Panc1 (cell line): ENCODE data around the gene GRHL3. TPM values are rescaled to one million over a fixed set of nuclear protein-coding genes. Genes with fewer than 3 reads are reported as not detected.

ENCODE experiments used
- ATAC-seq: fragments of 200-7000 bp; cut with Tn5 transposase; 2 replicates; pipeline ENCODE4 v1.9.1; 2020; ENCODE audit warnings: mild to moderate bottlenecking, moderate library complexity
- BruUV-seq: library from RNA; stranded (reverse); fragments of 400-500 nt; replicated peaks from 2 replicates; lab custom pipeline; 2021; lab: Mats Ljungman, UMichigan
- CTCF ChIA-PET: fragments of 300-600 bp; sonication (Branson Sonifier 250); formaldehyde crosslinking; loops from one replicate; lab custom pipeline; 2022; ENCODE audit warnings: antibody characterized with exemption; lab: Charles Lee
- POLR2A ChIA-PET: fragments of 300-600 bp; sonication (Branson Sonifier 250); formaldehyde crosslinking; loops from one replicate; lab custom pipeline; 2022; ENCODE audit warnings: antibody characterized with exemption; lab: Charles Lee
- DNase-seq: peaks from one replicate; pipeline ENCODE4 v3.0.0-alpha.2; 2010; ENCODE audit warnings: low read depth, low spot score
- H3K27ac ChIP-seq: 2 replicates; pipeline ENCODE4 v1.5.1; 2011; ENCODE audit warnings: mild to moderate bottlenecking, low read length, inconsistent platforms
- H3K27me3 ChIP-seq: fragments of 200-500 bp; sonication (Bioruptor generic); 2 replicates; pipeline ENCODE4 v1.6.0; 2014; ENCODE audit warnings: low read length, inconsistent platforms; ENCODE audit not compliant: control insufficient read depth, insufficient read depth
- H3K36me3 ChIP-seq: fragments of 200-500 bp; sonication (Bioruptor generic); 2 replicates; pipeline ENCODE4 v1.5.1; 2014; ENCODE audit warnings: inconsistent platforms, mild to moderate bottlenecking, low read length, moderate library complexity; ENCODE audit not compliant: control insufficient read depth, insufficient read depth
- H3K4me1 ChIP-seq: 2 replicates; pipeline ENCODE4 v1.5.1; 2011; ENCODE audit warnings: inconsistent platforms, mild to moderate bottlenecking, low read length, moderate library complexity; ENCODE audit not compliant: control insufficient read depth, insufficient read depth
- H3K4me3 ChIP-seq, 2 experiments: 2 replicates each; pipeline ENCODE4 v1.5.1; 2011 to 2012; ENCODE audit warnings: low read depth in 2 of 2, low read length in 2 of 2, mild to moderate bottlenecking in 2 of 2, inconsistent platforms in 1 of 2, moderate library complexity in 1 of 2
- H3K9me3 ChIP-seq: fragments of 200-500 bp; sonication (Bioruptor generic); 2 replicates; pipeline ENCODE4 v1.5.1; 2014; ENCODE audit warnings: low read depth, mild to moderate bottlenecking, inconsistent platforms, low read length, moderate library complexity; ENCODE audit not compliant: control insufficient read depth, insufficient read depth
- CTCF ChIP-seq: fragments of 450-650 bp; IDR thresholded peaks from 2 replicates; pipeline ENCODE4 v1.5.1; 2017; ENCODE audit warnings: mild to moderate bottlenecking
- POLR2AphosphoS5 ChIP-seq: IDR thresholded peaks from 2 replicates; pipeline ENCODE4 v1.6.1; 2012; ENCODE audit warnings: mild to moderate bottlenecking, low read depth, low read length, moderate library complexity
- SIN3A ChIP-seq: IDR thresholded peaks from 2 replicates; pipeline ENCODE4 v1.6.1; 2012; ENCODE audit warnings: low read depth, mild to moderate bottlenecking, low read length, moderate library complexity, borderline replicate concordance; ENCODE audit not compliant: insufficient read depth
- TCF7L2 ChIP-seq: IDR thresholded peaks from 2 replicates; pipeline ENCODE4 v1.6.1; 2011; ENCODE audit warnings: mild to moderate bottlenecking, low read depth, low read length, inconsistent platforms
- in situ Hi-C: cut with HindIII; loops from 2 replicates; pipeline ENCODE4 v1.10.0; 2016; ENCODE audit warnings: low sequenced_read_pairs, low pct_unique_long_range_greater_than_20kb
- intact Hi-C: fragments of 100-400 bp; cut with micrococcal nuclease; formaldehyde crosslinking; loops from one replicate; pipeline ENCODE4 v1.10.0; 2022; ENCODE audit not compliant: unreplicated experiment
- total RNA-seq: library from RNA; stranded (reverse); gene quantifications from one replicate; pipeline ENCODE4 v1.2.1, GENCODE V29; 2021; ENCODE audit not compliant: unreplicated experiment
- TF ChIP-seq, protein P1 (sequence below), 2 experiments: IDR thresholded peaks; 2 replicates each; pipeline ENCODE4 v1.6.1; 2011 to 2012; ENCODE audit warnings: low read depth in 2 of 2, control low read depth in 1 of 2, low read length in 1 of 2, mild to moderate bottlenecking in 1 of 2, moderate library complexity in 1 of 2; ENCODE audit not compliant: insufficient read depth in 1 of 2

Gene GRHL3
- total RNA-seq, 1 experiment from 2014 or later: 16.7 TPM

DNA sequence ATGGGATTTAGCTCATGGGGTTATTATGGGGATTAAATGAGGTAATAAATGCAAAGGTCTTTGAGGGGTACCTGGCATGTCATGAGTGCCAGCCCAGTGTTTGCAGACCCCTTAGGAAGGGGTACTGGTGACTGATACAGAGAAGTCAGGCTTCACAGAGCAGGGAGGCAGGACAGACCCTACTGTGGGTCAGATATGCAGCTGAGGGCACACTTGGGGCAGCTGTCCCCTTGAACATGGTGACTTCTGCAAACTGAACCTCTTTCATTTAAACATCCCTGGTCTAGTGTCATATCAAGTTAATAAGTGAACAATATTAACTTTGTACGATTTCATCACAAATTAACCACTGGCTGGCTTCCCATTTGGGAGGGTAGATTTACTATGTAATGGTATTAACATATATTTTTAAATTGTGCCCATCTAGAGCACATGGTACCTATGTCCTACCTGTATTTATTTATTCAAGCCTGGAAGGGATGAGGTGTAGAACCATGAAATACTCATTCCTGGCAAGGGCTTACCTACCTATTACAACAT lies 68.5 kb downstream of the GRHL3 start:
- TF ChIP-seq CTCF (no peak), SIN3A (no peak), TCF7L2 (no peak)
- TF ChIP-seq, protein P1, sequence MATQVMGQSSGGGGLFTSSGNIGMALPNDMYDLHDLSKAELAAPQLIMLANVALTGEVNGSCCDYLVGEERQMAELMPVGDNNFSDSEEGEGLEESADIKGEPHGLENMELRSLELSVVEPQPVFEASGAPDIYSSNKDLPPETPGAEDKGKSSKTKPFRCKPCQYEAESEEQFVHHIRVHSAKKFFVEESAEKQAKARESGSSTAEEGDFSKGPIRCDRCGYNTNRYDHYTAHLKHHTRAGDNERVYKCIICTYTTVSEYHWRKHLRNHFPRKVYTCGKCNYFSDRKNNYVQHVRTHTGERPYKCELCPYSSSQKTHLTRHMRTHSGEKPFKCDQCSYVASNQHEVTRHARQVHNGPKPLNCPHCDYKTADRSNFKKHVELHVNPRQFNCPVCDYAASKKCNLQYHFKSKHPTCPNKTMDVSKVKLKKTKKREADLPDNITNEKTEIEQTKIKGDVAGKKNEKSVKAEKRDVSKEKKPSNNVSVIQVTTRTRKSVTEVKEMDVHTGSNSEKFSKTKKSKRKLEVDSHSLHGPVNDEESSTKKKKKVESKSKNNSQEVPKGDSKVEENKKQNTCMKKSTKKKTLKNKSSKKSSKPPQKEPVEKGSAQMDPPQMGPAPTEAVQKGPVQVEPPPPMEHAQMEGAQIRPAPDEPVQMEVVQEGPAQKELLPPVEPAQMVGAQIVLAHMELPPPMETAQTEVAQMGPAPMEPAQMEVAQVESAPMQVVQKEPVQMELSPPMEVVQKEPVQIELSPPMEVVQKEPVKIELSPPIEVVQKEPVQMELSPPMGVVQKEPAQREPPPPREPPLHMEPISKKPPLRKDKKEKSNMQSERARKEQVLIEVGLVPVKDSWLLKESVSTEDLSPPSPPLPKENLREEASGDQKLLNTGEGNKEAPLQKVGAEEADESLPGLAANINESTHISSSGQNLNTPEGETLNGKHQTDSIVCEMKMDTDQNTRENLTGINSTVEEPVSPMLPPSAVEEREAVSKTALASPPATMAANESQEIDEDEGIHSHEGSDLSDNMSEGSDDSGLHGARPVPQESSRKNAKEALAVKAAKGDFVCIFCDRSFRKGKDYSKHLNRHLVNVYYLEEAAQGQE (IDR thresholded peaks at IDR 0.05; ENCODE audit: insufficient read depth in 1 of 2, low read depth in 2 of 2, low read length in 1 of 2): no peak
- ChIA-PET POLR2A (no interaction called here), CTCF (interaction anchor here (0.5 to 1.0 kb wide), 2 partner anchors 97 to 171 kb away, joined by 4 to 5 read pairs; no protein-coding TSS in a partner anchor)
- in situ Hi-C loops (no loop called here), intact Hi-C loops (no loop called here)
- no TSS peak for BruUV-seq
- no peak overlapping the region for H3K4me3 ChIP-seq
- no peaks in the 10 kb centered on the region for H3K36me3 ChIP-seq
- peaks cover 15% of the 10 kb centered on the region for H3K4me1 ChIP-seq
- ATAC-seq (no peak), DNase-seq (no peak)
- H3K27me3 ChIP-seq: no peaks in the 10 kb centered on the region
- peak overlapping the region; percentile 3; the same call in 1 of the 2 replicates for H3K27ac ChIP-seq
- H3K9me3 ChIP-seq: no peaks in the 10 kb centered on the region

DNA sequence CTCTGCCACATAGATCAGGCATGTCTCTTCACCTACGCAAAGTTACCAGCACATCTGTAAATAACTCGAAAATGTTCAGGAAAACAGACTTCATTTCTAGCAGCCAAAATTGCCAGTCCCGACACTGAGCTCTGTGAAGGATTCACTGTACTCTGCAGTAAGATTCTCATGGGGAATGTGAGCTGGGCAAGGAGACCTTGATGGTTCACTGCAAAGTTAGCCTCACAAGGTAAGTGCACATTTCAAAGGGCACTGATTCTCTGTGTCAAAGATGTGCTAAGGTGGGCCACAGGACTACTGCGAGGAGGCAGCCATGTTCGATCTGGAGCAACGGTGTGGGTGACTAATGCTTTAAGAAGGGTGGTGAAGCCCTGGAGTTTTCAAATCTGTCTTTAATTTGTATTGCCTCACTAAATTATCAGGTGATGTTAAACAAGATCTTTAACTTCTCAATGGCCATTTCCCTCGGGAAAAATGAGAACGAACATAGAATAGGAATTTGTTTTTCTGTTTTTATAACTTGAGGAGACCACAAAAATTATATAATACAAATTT lies 69.3 kb downstream of the GRHL3 start:
- Histone ChIP-seq H3K27ac (peak overlapping the region; percentile 56; the same call in 1 of the 2 replicates), H3K4me1 (peaks cover 15% of the 10 kb centered on the region), H3K36me3 (no peaks in the 10 kb centered on the region), H3K4me3 (no peak overlapping the region), H3K9me3 (no peaks in the 10 kb centered on the region), H3K27me3 (no peaks in the 10 kb centered on the region)
- POLR2A ChIA-PET: no interaction called here
- no peak for ATAC-seq
- CTCF ChIA-PET: interaction anchor here (1.4 kb wide), 1 partner anchor 187 kb away, joined by 4 read pairs; no protein-coding TSS in a partner anchor
- in situ Hi-C loops (no loop called here), intact Hi-C loops (no loop called here)
- no peak for DNase-seq
- no peak for TF ChIP-seq POLR2AphosphoS5
- TF ChIP-seq CTCF: no peak
- TF ChIP-seq SIN3A: no peak
- no peak for TF ChIP-seq TCF7L2
- TF ChIP-seq, protein P1 (IDR thresholded peaks at IDR 0.05; ENCODE audit: insufficient read depth in 1 of 2, low read depth in 2 of 2, low read length in 1 of 2): no peak
- no TSS peak for BruUV-seq
